Keratinocyte (primary cell): ENCODE results near the gene ATP5F1C.

Experiments used
- CTCF ChIP-seq, 3 experiments: IDR thresholded peaks in 1 of 3; conservative IDR thresholded peaks in 1 of 3; optimal IDR thresholded peaks in 1 of 3; 2 replicates in 2 of 3; 3 replicates in 1 of 3; pipeline versions ENCODE3 to v1.5.1; 2011; ENCODE audit warnings: low read length in 3 of 3, mild to moderate bottlenecking in 3 of 3, moderate library complexity in 2 of 3, control low read depth in 1 of 3, inconsistent platforms in 1 of 3; ENCODE audit not compliant: insufficient read depth in 2 of 3; ENCODE audit errors: extremely low read depth in 1 of 3
- EZH2 ChIP-seq: IDR thresholded peaks from one replicate; pipeline ENCODE4 v1.6.1; 2012; ENCODE audit warnings: inconsistent platforms, mild to moderate bottlenecking, low read length, moderate library complexity

GRCh38 chr10:7768417-7768816 lies 19.6 kb upstream of the ATP5F1C start:
- no peak for TF ChIP-seq EZH2
- TF ChIP-seq CTCF (optimal IDR thresholded peaks at IDR 0.05 in 1 of 3, IDR thresholded peaks at IDR 0.05 in 1 of 3, conservative IDR thresholded peaks at IDR 0.05 in 1 of 3; ENCODE audit: extremely low read depth in 1 of 3, insufficient read depth in 2 of 3, low read length in 3 of 3), result no peak
